Endothelial cell of umbilical vein (primary cell): Measurements from ENCODE around the gene HHATL. TPM values are rescaled to one million over a fixed set of nuclear protein-coding genes. Genes with fewer than 3 reads are reported as not detected.

ENCODE experiments used
- BruUV-seq: library from RNA; stranded (reverse); fragments of 400-500 nt; replicated peaks from 2 replicates; lab custom pipeline; 2021; lab: Mats Ljungman, UMichigan
- CTCF ChIA-PET: fragments of 300-600, 350-600 bp; sonication (Branson Sonifier 250); formaldehyde crosslinking; loops from one replicate; lab custom pipeline; 2021; ENCODE audit warnings: antibody characterized with exemption, inconsistent platforms; lab: Charles Lee
- POLR2A ChIA-PET: fragments of 300-600, 350-600 bp; sonication (Branson Sonifier 250); formaldehyde crosslinking; loops from one replicate; lab custom pipeline; 2021; ENCODE audit warnings: antibody characterized with exemption, inconsistent platforms; lab: Charles Lee
- DNase-seq: peaks from one replicate; pipeline ENCODE4 v3.0.0-alpha.2; 2011; ENCODE audit warnings: low read depth, low spot score
- FAIRE-seq: peaks from 2 replicates; lab custom pipeline; 2011; peaks lifted over from hg19 to GRCh38; lab: Jason Lieb, UNC
- H2AFZ ChIP-seq: 2 replicates; pipeline ENCODE4 v1.6.0; 2012; ENCODE audit warnings: low read depth, low read length, control low read depth, inconsistent platforms
- H3K27ac ChIP-seq: 2 replicates; pipeline ENCODE4 v1.5.1; 2011; ENCODE audit warnings: low read depth, mild to moderate bottlenecking, control low read depth, low read length, moderate library complexity; ENCODE audit not compliant: insufficient read depth
- H3K27me3 ChIP-seq, 2 experiments: 2 replicates each; pipeline versions ENCODE4 v1.6.0 to v1.6.1; 2011; ENCODE audit warnings: low read length in 2 of 2, mixed read lengths in 1 of 2; ENCODE audit not compliant: control insufficient read depth in 2 of 2, insufficient read depth in 2 of 2
- H3K36me3 ChIP-seq, 2 experiments: 2 replicates in 1 of 2; 3 replicates in 1 of 2; pipeline ENCODE4 v1.5.1; 2011; ENCODE audit warnings: low read length in 2 of 2, mild to moderate bottlenecking in 1 of 2, moderate library complexity in 1 of 2; ENCODE audit not compliant: control insufficient read depth in 2 of 2, insufficient read depth in 2 of 2; ENCODE audit errors: extremely low read depth in 1 of 2
- H3K4me1 ChIP-seq: 3 replicates; pipeline ENCODE4 v1.5.1; 2011; ENCODE audit warnings: mild to moderate bottlenecking, low read length; ENCODE audit not compliant: control insufficient read depth, insufficient read depth; ENCODE audit errors: extremely low read depth
- H3K4me2 ChIP-seq: 2 replicates; pipeline ENCODE4 v1.6.1; 2011; ENCODE audit warnings: low read length, control low read depth, mixed read lengths; ENCODE audit not compliant: insufficient read depth
- H3K4me3 ChIP-seq, 3 experiments: fragments of 200-600 bp in 1 of 3; sonication (generic), shearing (Covaris generic) in 1 of 3; replicated peaks in 1 of 3; 2 replicates each; pipeline ENCODE4 v1.5.1; 2011 to 2016; ENCODE audit warnings: control low read depth in 3 of 3, low read length in 3 of 3, mild to moderate bottlenecking in 2 of 3, inconsistent platforms in 1 of 3, low read depth in 1 of 3, moderate library complexity in 1 of 3; ENCODE audit not compliant: insufficient read depth in 1 of 3
- H3K79me2 ChIP-seq: 2 replicates; pipeline ENCODE4 v1.6.0; 2012; ENCODE audit warnings: low read length, inconsistent platforms; ENCODE audit not compliant: control insufficient read depth, insufficient read depth
- H3K9ac ChIP-seq: replicated peaks from 2 replicates; pipeline ENCODE3; 2011; ENCODE audit warnings: low read length, control low read depth; ENCODE audit not compliant: insufficient read depth; ENCODE audit errors: extremely low read depth
- H3K9me1 ChIP-seq: replicated peaks from 3 replicates; pipeline ENCODE4 v1.6.0; 2011; ENCODE audit warnings: mild to moderate bottlenecking, low read length; ENCODE audit not compliant: control insufficient read depth, insufficient read depth; ENCODE audit errors: extremely low read depth
- H3K9me3 ChIP-seq: replicated peaks from 2 replicates; pipeline ENCODE4 v1.5.1; 2012; ENCODE audit warnings: low read length, inconsistent platforms; ENCODE audit not compliant: control insufficient read depth, insufficient read depth
- H4K20me1 ChIP-seq: replicated peaks from 2 replicates; pipeline ENCODE3; 2011; ENCODE audit warnings: mild to moderate bottlenecking, low read length; ENCODE audit not compliant: control insufficient read depth, insufficient read depth; ENCODE audit errors: extremely low read depth
- EZH2 ChIP-seq: IDR thresholded peaks from 2 replicates; pipeline ENCODE4 v1.6.1; 2012; ENCODE audit warnings: borderline replicate concordance, low read depth, mild to moderate bottlenecking, moderate library complexity, low read length, inconsistent platforms; ENCODE audit not compliant: severe bottlenecking
- FOS ChIP-seq: IDR thresholded peaks from 2 replicates; pipeline ENCODE4 v1.6.1; 2011; ENCODE audit warnings: mild to moderate bottlenecking, low read length, moderate library complexity, borderline replicate concordance; ENCODE audit not compliant: insufficient read depth
- MYC ChIP-seq: IDR thresholded peaks from one replicate; pipeline ENCODE4 v1.6.1; 2011; ENCODE audit warnings: mild to moderate bottlenecking, low read depth, low read length
- POLR2A ChIP-seq: IDR thresholded peaks from 2 replicates; pipeline ENCODE4 v1.6.1; 2012; ENCODE audit warnings: low read depth, mild to moderate bottlenecking, control low read depth, low read length
- POLR2AphosphoS5 ChIP-seq: IDR thresholded peaks from 2 replicates; pipeline ENCODE4 v1.6.1; 2012; ENCODE audit warnings: low read depth, mild to moderate bottlenecking, control low read depth, low read length, moderate library complexity; ENCODE audit not compliant: insufficient read depth
- dilution Hi-C: fragments of 300-500 bp; cut with MboI; formaldehyde crosslinking; loops from one replicate; pipeline ENCODE4 v1.15.0; 2019; ENCODE audit warnings: low sequenced_read_pairs; ENCODE audit not compliant: extremely low pct_ligation_motif_present
- intact Hi-C: fragments of 100-400 bp; cut with micrococcal nuclease; formaldehyde crosslinking; loops from one replicate; pipeline ENCODE4 v1.10.0; 2022
- polyA plus RNA-seq, 4 experiments: library from polyadenylated mRNA; depleted of rRNA in 3 of 4; stranded (reverse) in 3 of 4; unstranded in 1 of 4; fragments of >200 nt; gene quantifications; 2 replicates each; pipeline versions ENCODE4 v1.2.1 to v1.2.3, GENCODE V29; 2011 to 2012; ENCODE audit warnings: missing spikeins in 1 of 4
- total RNA-seq: library from RNA; stranded (reverse); gene quantifications from 2 replicates; pipeline ENCODE4 v1.2.3, GENCODE V29; 2021
- TF ChIP-seq, protein P1 (sequence below), 2 donors: IDR thresholded peaks; 1 replicate in 1 of 2; 2 replicates in 1 of 2; pipeline ENCODE4 v1.5.1; 2011; ENCODE audit warnings: low read length in 2 of 2, mild to moderate bottlenecking in 2 of 2, moderate library complexity in 2 of 2, control low read depth in 1 of 2, inconsistent platforms in 1 of 2, low read depth in 1 of 2; ENCODE audit not compliant: insufficient read depth in 1 of 2; ENCODE audit errors: extremely low read depth in 1 of 2

Gene HHATL
- total and polyA plus RNA-seq, 2 donors (not counting 3 experiments of a cell fraction or from before 2014, with no cell fraction given) = not detected

- ChIA-PET POLR2A (no interaction called here), CTCF (interaction anchor here (1.3 kb wide), 1 partner anchor 12 kb away, joined by 4 read pairs; no protein-coding TSS in a partner anchor)
- H3K9ac ChIP-seq = no peak overlapping the region
- no TSS peak for BruUV-seq
- H3K27ac ChIP-seq = no peak overlapping the region
- no peaks in the 10 kb centered on the region for H3K36me3 ChIP-seq
- no peak overlapping the region for H3K4me3 ChIP-seq
- H2AFZ ChIP-seq = no peak overlapping the region
- DNase-seq (no peak), FAIRE-seq (no peak)
- H3K4me2 ChIP-seq = no peak overlapping the region
- dilution Hi-C loops (no loop called here), intact Hi-C loops (no loop called here)
- H3K9me1 ChIP-seq = no peaks in the 10 kb centered on the region
- H3K4me1 ChIP-seq = no peaks in the 10 kb centered on the region
- H3K79me2 ChIP-seq = no peaks in the 10 kb centered on the region
- H3K27me3 ChIP-seq = peaks cover 20 to 35% of the 10 kb centered on the region in 2 experiments
- H3K9me3 ChIP-seq = no peaks in the 10 kb centered on the region
- H4K20me1 ChIP-seq = no peaks in the 10 kb centered on the region
- TF ChIP-seq, protein P1, sequence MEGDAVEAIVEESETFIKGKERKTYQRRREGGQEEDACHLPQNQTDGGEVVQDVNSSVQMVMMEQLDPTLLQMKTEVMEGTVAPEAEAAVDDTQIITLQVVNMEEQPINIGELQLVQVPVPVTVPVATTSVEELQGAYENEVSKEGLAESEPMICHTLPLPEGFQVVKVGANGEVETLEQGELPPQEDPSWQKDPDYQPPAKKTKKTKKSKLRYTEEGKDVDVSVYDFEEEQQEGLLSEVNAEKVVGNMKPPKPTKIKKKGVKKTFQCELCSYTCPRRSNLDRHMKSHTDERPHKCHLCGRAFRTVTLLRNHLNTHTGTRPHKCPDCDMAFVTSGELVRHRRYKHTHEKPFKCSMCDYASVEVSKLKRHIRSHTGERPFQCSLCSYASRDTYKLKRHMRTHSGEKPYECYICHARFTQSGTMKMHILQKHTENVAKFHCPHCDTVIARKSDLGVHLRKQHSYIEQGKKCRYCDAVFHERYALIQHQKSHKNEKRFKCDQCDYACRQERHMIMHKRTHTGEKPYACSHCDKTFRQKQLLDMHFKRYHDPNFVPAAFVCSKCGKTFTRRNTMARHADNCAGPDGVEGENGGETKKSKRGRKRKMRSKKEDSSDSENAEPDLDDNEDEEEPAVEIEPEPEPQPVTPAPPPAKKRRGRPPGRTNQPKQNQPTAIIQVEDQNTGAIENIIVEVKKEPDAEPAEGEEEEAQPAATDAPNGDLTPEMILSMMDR (IDR thresholded peaks at IDR 0.05; ENCODE audit: extremely low read depth in 1 of 2, insufficient read depth in 1 of 2, low read depth in 1 of 2, low read length in 2 of 2) = no peak
- TF ChIP-seq MYC (no peak), POLR2AphosphoS5 (no peak), POLR2A (no peak)
These were observed 21.1 kb downstream of the HHATL start for GRCh38 chr3:42681361-42682038.

DNA sequence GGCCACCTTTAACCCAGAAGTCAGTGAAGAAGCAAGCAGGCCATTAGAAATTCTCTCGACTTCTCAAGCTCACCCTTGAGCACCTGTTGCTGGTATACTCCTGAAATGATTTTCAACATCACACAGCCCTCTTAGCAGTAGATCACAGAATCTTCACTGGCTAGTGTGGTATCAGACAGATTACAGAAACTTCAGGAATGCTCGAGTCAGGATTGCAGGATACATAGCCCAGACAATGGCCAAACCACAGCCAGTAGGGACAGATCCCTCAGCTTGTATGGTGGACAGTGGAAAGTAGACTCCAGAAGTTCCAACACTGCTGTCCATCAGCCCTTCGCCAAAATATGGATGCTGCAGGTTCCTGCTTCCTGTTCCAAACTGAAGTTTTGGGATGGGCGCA lies 21.8 kb downstream of the HHATL start:
- dilution Hi-C loops = no loop called here
- H3K9me3 ChIP-seq = no peaks in the 10 kb centered on the region
- peaks cover 17 to 28% of the 10 kb centered on the region in 2 experiments for H3K27me3 ChIP-seq
- POLR2A ChIA-PET = no interaction called here
- H2AFZ ChIP-seq = no peak overlapping the region
- TF ChIP-seq EZH2 = no peak
- no peak for TF ChIP-seq POLR2A
- no peak for TF ChIP-seq FOS
- H3K4me3 ChIP-seq = no peak overlapping the region
- DNase-seq (no peak), FAIRE-seq (no peak)
- H3K79me2 ChIP-seq = no peaks in the 10 kb centered on the region
- H3K36me3 ChIP-seq = no peaks in the 10 kb centered on the region
- H3K4me1 ChIP-seq = no peaks in the 10 kb centered on the region
- H3K9me1 ChIP-seq = no peaks in the 10 kb centered on the region
- BruUV-seq = no TSS peak
- no peak overlapping the region for H3K27ac ChIP-seq
- no peak overlapping the region for H3K4me2 ChIP-seq
- H4K20me1 ChIP-seq = no peaks in the 10 kb centered on the region
- H3K9ac ChIP-seq = no peak overlapping the region
- intact Hi-C loops = no loop called here
- CTCF ChIA-PET = no interaction called here
